GM19455 (cell line): ENCODE results near the gene CACNG1.

ENCODE experiments used
- ATAC-seq: cut with Tn5 transposase; IDR thresholded peaks from one replicate; pipeline ENCODE4 v1.9.1; 2021; ENCODE audit not compliant: unreplicated experiment

CACNG1 gene

GRCh38 chr17:67044016-67044772 lies at the start of gene CACNG1:
CACNG1 (plus strand) TSS chr17:67044554; CDS start chr17:67044661, 107 bp downstream.
- no peak for ATAC-seq

GRCh38 chr17:66994930-66995535 lies 49.3 kb upstream of the CACNG1 start:
- no peak for ATAC-seq

GRCh38 chr17:66995944-66996343 lies 48.4 kb upstream of the CACNG1 start:
- ATAC-seq = no peak

- no peak for ATAC-seq
Measured at GRCh38 chr17:66996926-66997325, 47.4 kb upstream of the CACNG1 start.

- ATAC-seq = no peak
Measured at GRCh38 chr17:67003231-67003630, 41.1 kb upstream of the CACNG1 start.

- ATAC-seq = no peak
Measured at GRCh38 chr17:67004181-67004580, 40.2 kb upstream of the CACNG1 start.

GRCh38 chr17:67007266-67007665 lies 37.1 kb upstream of the CACNG1 start:
- ATAC-seq = no peak

- no peak for ATAC-seq
Measured at GRCh38 chr17:67008101-67008500, 36.3 kb upstream of the CACNG1 start.

GRCh38 chr17:67011527-67012175 lies 32.7 kb upstream of the CACNG1 start:
- ATAC-seq = peak; percentile 73

GRCh38 chr17:67013891-67014290 lies 30.5 kb upstream of the CACNG1 start:
- no peak for ATAC-seq

- ATAC-seq = no peak
Measured at GRCh38 chr17:67015001-67015400, 29.4 kb upstream of the CACNG1 start.

- ATAC-seq = no peak
Measured at GRCh38 chr17:67016039-67016762, 28.2 kb upstream of the CACNG1 start.

- ATAC-seq = no peak
Measured at GRCh38 chr17:67017910-67018309, 26.4 kb upstream of the CACNG1 start.

- no peak for ATAC-seq
Measured at GRCh38 chr17:67018471-67019434, 25.6 kb upstream of the CACNG1 start.

GRCh38 chr17:67019809-67020208 lies 24.5 kb upstream of the CACNG1 start:
- no peak for ATAC-seq

- no peak for ATAC-seq
Measured at GRCh38 chr17:67020293-67020766, 24.0 kb upstream of the CACNG1 start.

GRCh38 chr17:67021196-67021595 lies 23.2 kb upstream of the CACNG1 start:
- ATAC-seq = no peak

GRCh38 chr17:67021743-67022450 lies 22.5 kb upstream of the CACNG1 start:
- no peak for ATAC-seq

- no peak for ATAC-seq
Measured at GRCh38 chr17:67022451-67022810, 21.9 kb upstream of the CACNG1 start.

- ATAC-seq = no peak
Measured at GRCh38 chr17:67024736-67025135, 19.6 kb upstream of the CACNG1 start.
